ENCODE results near the gene CACNA2D3. TPM values are rescaled to one million over a fixed set of nuclear protein-coding genes. Genes with fewer than 3 reads are reported as not detected.
"Not testable (repeated sequence)": the region's sequence is repeated elsewhere in the genome, so short reads cannot be mapped to it uniquely, and the experiment has no call there.

Gene CACNA2D3
- total and polyA plus RNA-seq, 12 donors: 0.51 to 43.5 (median 19.3) TPM

GRCh38 chr3:54104084-54104483 is 18.3 kb upstream of the CACNA2D3 start:
- no peak for DNase-seq
- WGBS, 2 donors: 65 to 68% methylated on average over 11 of the region's 11 CpGs
- no peak for ATAC-seq
- Histone ChIP-seq H3K4me1 (no peaks in the 10 kb centered on the region), H3K4me3 (no peak overlapping the region), H3K36me3 (no peaks in the 10 kb centered on the region), H3K9me3 (peaks cover 0 to 18% (median 0%) of the 10 kb centered on the region in 11 donors), H3K27ac (no peak overlapping the region), H3K27me3 (no peaks in the 10 kb centered on the region)
- no peak for TF ChIP-seq CTCF (IDR thresholded peaks at IDR 0.05)
- intact Hi-C loops (cut with DNase I): no loop called here

- 84 to 87% methylated on average over 4 of the region's 4 CpGs for WGBS, 2 donors
- peaks cover 0 to 10% (median 0%) of the 10 kb centered on the region in 11 donors for H3K9me3 ChIP-seq
- H3K4me3 ChIP-seq; intact Hi-C loops (cut with DNase I); H3K36me3 ChIP-seq; ATAC-seq; H3K4me1 ChIP-seq; H3K27ac ChIP-seq; DNase-seq: not testable (repeated sequence)
- peaks cover 0 to 44% (median 26%) of the 10 kb centered on the region in 7 donors for H3K27me3 ChIP-seq
Measured at GRCh38 chr3:54116129-54116528, 6.2 kb upstream of the CACNA2D3 start.

GRCh38 chr3:54120657-54121413 is 1.5 kb upstream of the CACNA2D3 start:
- Histone ChIP-seq H3K4me3 (peak overlapping the region; percentile 38 to 70 (median 60)), H3K9me3 (peaks cover 0 to 10% (median 0%) of the 10 kb centered on the region in 11 donors), H3K4me1 (peaks cover 2 to 15% (median 11%) of the 10 kb centered on the region in 9 donors), H3K27ac (no peak overlapping the region), H3K27me3 (peaks cover 0 to 70% (median 34%) of the 10 kb centered on the region in 7 donors), H3K36me3 (no peaks in the 10 kb centered on the region)
- 3 to 4% methylated on average over 45 of the region's 45 CpGs for WGBS, 2 donors
- DNase-seq: peak in 1 of 2 donors; percentile 17
- no peak for TF ChIP-seq CTCF (IDR thresholded peaks at IDR 0.05)
- peak in 4 of 8 donors; percentile 34 to 51 (median 44) for ATAC-seq
- intact Hi-C loops (cut with DNase I): loop anchor here in 3 of 10 donors (10.0 kb wide), 2 partner anchors 166 to 176 kb away; no protein-coding TSS in a partner anchor

- no peaks in the 10 kb centered on the region for H3K36me3 ChIP-seq
- WGBS, 2 donors: 1% methylated on average over 84 to 107 of the region's 107 CpGs
- peaks cover 0 to 1% (median 0%) of the 10 kb centered on the region in 11 donors for H3K9me3 ChIP-seq
- H3K4me1 ChIP-seq: peaks cover 2 to 15% (median 11%) of the 10 kb centered on the region in 9 donors
- H3K27ac ChIP-seq: peak overlapping the region in 9 of 10 donors; percentile 44 to 77 (median 60)
- ATAC-seq: peak; percentile 11 to 82 (median 56)
- intact Hi-C loops (cut with DNase I): loop anchor here in 4 of 10 donors (2.0 to 10.0 kb wide), 3 partner anchors 167 to 237 kb away; no protein-coding TSS in a partner anchor
- peak overlapping the region; percentile 38 to 70 (median 60) for H3K4me3 ChIP-seq
- TF ChIP-seq CTCF (IDR thresholded peaks at IDR 0.05): no peak
- DNase-seq: peak in 1 of 2 donors; percentile 37
- peaks cover 0 to 71% (median 34%) of the 10 kb centered on the region in 7 donors for H3K27me3 ChIP-seq
Measured at GRCh38 chr3:54121414-54122323, 683 bp upstream of the CACNA2D3 start.
